Astrocyte (in vitro differentiated cells and primary cell): ENCODE results near the gene PCNT. TPM values are rescaled to one million over a fixed set of nuclear protein-coding genes. Genes with fewer than 3 reads are reported as not detected.

Experiments used
- DNase-seq: peaks from one replicate; pipeline ENCODE4 v3.0.0-alpha.2; 2010; ENCODE audit warnings: low read depth
- FAIRE-seq: peaks from 2 replicates; lab custom pipeline; 2011; peaks lifted over from hg19 to GRCh38; lab: Jason Lieb, UNC
- H2AFZ ChIP-seq: 2 replicates; pipeline ENCODE4 v1.6.0; 2012; ENCODE audit warnings: low read depth, low read length, inconsistent platforms
- H3K27ac ChIP-seq: 2 replicates; pipeline ENCODE4 v1.5.1; 2011; ENCODE audit warnings: low read depth, low read length, inconsistent platforms
- H3K27me3 ChIP-seq: 2 replicates; pipeline ENCODE4 v1.6.0; 2011; ENCODE audit warnings: low read length, inconsistent platforms; ENCODE audit not compliant: insufficient read depth
- H3K36me3 ChIP-seq: 2 replicates; pipeline ENCODE4 v1.5.1; 2011; ENCODE audit warnings: low read length, inconsistent platforms; ENCODE audit not compliant: insufficient read depth
- H3K4me1 ChIP-seq: 2 replicates; pipeline ENCODE4 v1.5.1; 2011; ENCODE audit warnings: low read length, inconsistent platforms; ENCODE audit not compliant: insufficient read depth
- H3K4me2 ChIP-seq: 2 replicates; pipeline ENCODE4 v1.6.0; 2012; ENCODE audit warnings: low read length, inconsistent platforms
- H3K4me3 ChIP-seq: 2 replicates; pipeline ENCODE4 v1.5.1; 2011; ENCODE audit warnings: low read depth, mild to moderate bottlenecking, low read length, inconsistent platforms; ENCODE audit not compliant: insufficient read depth
- H3K79me2 ChIP-seq: 2 replicates; pipeline ENCODE4 v1.6.0; 2012; ENCODE audit warnings: mild to moderate bottlenecking, low read length, inconsistent platforms; ENCODE audit not compliant: insufficient read depth
- H3K9ac ChIP-seq: 2 replicates; pipeline ENCODE4 v1.6.0; 2012; ENCODE audit warnings: mild to moderate bottlenecking, low read length, inconsistent platforms
- H3K9me3 ChIP-seq: 2 replicates; pipeline ENCODE4 v1.5.1; 2012; ENCODE audit warnings: low read depth, mild to moderate bottlenecking, low read length, inconsistent platforms; ENCODE audit not compliant: insufficient read depth
- H4K20me1 ChIP-seq: 2 replicates; pipeline ENCODE4 v1.6.0; 2012; ENCODE audit warnings: low read length, inconsistent platforms; ENCODE audit not compliant: insufficient read depth
- H3K27ac Mint-ChIP-seq: one replicate; pipeline ENCODE4 v1.8.0; 2021; ENCODE audit warnings: mild to moderate bottlenecking, mixed read lengths; ENCODE audit not compliant: unreplicated experiment
- H3K27me3 Mint-ChIP-seq: one replicate; pipeline ENCODE4 v1.8.0; 2021; ENCODE audit warnings: low read depth, mixed read lengths; ENCODE audit not compliant: unreplicated experiment
- H3K36me3 Mint-ChIP-seq: one replicate; pipeline ENCODE4 v1.8.0; 2021; ENCODE audit warnings: low read depth, mixed read lengths; ENCODE audit not compliant: unreplicated experiment
- H3K4me1 Mint-ChIP-seq: one replicate; pipeline ENCODE4 v1.8.0; 2021; ENCODE audit warnings: low read depth, mixed read lengths; ENCODE audit not compliant: unreplicated experiment
- H3K4me3 Mint-ChIP-seq: one replicate; pipeline ENCODE4 v1.8.0; 2021; ENCODE audit warnings: mild to moderate bottlenecking, moderate library complexity, mixed read lengths; ENCODE audit not compliant: unreplicated experiment
- H3K9me3 Mint-ChIP-seq: one replicate; pipeline ENCODE4 v1.8.0; 2021; ENCODE audit warnings: mild to moderate bottlenecking, mixed read lengths; ENCODE audit not compliant: unreplicated experiment
- EZH2 ChIP-seq: IDR thresholded peaks from 2 replicates; pipeline ENCODE4 v1.6.1; 2012; ENCODE audit warnings: mild to moderate bottlenecking, low read length, inconsistent platforms; ENCODE audit not compliant: insufficient read depth
- total RNA-seq: library from RNA; stranded (reverse); gene quantifications from 2 replicates; pipeline ENCODE4 v1.2.1, GENCODE V29; 2021
- TF ChIP-seq, protein P1 (sequence below): IDR thresholded peaks from 2 replicates; pipeline ENCODE4 v1.5.1; 2011; ENCODE audit warnings: low read depth, mild to moderate bottlenecking, inconsistent platforms, low read length, moderate library complexity; ENCODE audit not compliant: insufficient read depth

Gene PCNT
- total RNA-seq, 1 donor from 2014 or later = 19.9 TPM

- no peaks in the 10 kb centered on the region for H3K27me3 Mint-ChIP-seq
- Histone ChIP-seq H3K9me3 (no peaks in the 10 kb centered on the region), H4K20me1 (peaks cover 17% of the 10 kb centered on the region), H2AFZ (no peak overlapping the region), H3K27me3 (no peaks in the 10 kb centered on the region), H3K9ac (no peak overlapping the region), H3K4me2 (no peak overlapping the region), H3K36me3 (peaks cover 16% of the 10 kb centered on the region), H3K27ac (no peak overlapping the region), H3K4me3 (no peak overlapping the region), H3K79me2 (peaks cover 17% of the 10 kb centered on the region), H3K4me1 (no peaks in the 10 kb centered on the region)
- DNase-seq = no peak
- no peak overlapping the region for H3K27ac Mint-ChIP-seq
- peaks cover 9% of the 10 kb centered on the region for H3K36me3 Mint-ChIP-seq
- FAIRE-seq = no peak
- H3K4me3 Mint-ChIP-seq = no peak overlapping the region
- no peaks in the 10 kb centered on the region for H3K9me3 Mint-ChIP-seq
- TF ChIP-seq, protein P1, sequence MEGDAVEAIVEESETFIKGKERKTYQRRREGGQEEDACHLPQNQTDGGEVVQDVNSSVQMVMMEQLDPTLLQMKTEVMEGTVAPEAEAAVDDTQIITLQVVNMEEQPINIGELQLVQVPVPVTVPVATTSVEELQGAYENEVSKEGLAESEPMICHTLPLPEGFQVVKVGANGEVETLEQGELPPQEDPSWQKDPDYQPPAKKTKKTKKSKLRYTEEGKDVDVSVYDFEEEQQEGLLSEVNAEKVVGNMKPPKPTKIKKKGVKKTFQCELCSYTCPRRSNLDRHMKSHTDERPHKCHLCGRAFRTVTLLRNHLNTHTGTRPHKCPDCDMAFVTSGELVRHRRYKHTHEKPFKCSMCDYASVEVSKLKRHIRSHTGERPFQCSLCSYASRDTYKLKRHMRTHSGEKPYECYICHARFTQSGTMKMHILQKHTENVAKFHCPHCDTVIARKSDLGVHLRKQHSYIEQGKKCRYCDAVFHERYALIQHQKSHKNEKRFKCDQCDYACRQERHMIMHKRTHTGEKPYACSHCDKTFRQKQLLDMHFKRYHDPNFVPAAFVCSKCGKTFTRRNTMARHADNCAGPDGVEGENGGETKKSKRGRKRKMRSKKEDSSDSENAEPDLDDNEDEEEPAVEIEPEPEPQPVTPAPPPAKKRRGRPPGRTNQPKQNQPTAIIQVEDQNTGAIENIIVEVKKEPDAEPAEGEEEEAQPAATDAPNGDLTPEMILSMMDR = no peak
- TF ChIP-seq EZH2 = no peak
- H3K4me1 Mint-ChIP-seq = no peaks in the 10 kb centered on the region
Measured at GRCh38 chr21:46349134-46349760, 25.3 kb downstream of the PCNT start.

- Mint-ChIP-seq H3K36me3 (peaks cover 13% of the 10 kb centered on the region), H3K27ac (no peak overlapping the region)
Measured at GRCh38 chr21:46350571-46350970, 26.6 kb downstream of the PCNT start.

More at GRCh38 chr21:46350571-46350970, 26.6 kb downstream of the PCNT start:
- H3K4me2 ChIP-seq = no peak overlapping the region
- peaks cover 19% of the 10 kb centered on the region for H3K36me3 ChIP-seq
- H3K4me1 Mint-ChIP-seq = no peaks in the 10 kb centered on the region
- H3K4me3 Mint-ChIP-seq = no peak overlapping the region
- H3K27me3 ChIP-seq = no peaks in the 10 kb centered on the region
- DNase-seq = no peak
- TF ChIP-seq, protein P1 = no peak
- TF ChIP-seq EZH2 = no peak
- H3K9me3 Mint-ChIP-seq = no peaks in the 10 kb centered on the region
- no peak overlapping the region for H2AFZ ChIP-seq
- peaks cover 5% of the 10 kb centered on the region for H3K79me2 ChIP-seq
- FAIRE-seq = no peak
- H4K20me1 ChIP-seq = peaks cover 9% of the 10 kb centered on the region
- no peak overlapping the region for H3K27ac ChIP-seq
- H3K27me3 Mint-ChIP-seq = no peaks in the 10 kb centered on the region
- H3K4me1 ChIP-seq = no peaks in the 10 kb centered on the region
- H3K4me3 ChIP-seq = no peak overlapping the region
- H3K9me3 ChIP-seq = no peaks in the 10 kb centered on the region
- H3K9ac ChIP-seq = no peak overlapping the region
